Measurements from ENCODE around the gene PEA15. TPM values are rescaled to one million over a fixed set of nuclear protein-coding genes. Genes with fewer than 3 reads are reported as not detected.

The PEA15 gene
- total and polyA plus RNA-seq, 9 of the 15 experiments (the other 6 are each of a cell fraction or from before 2014, with no cell fraction given): 8.2 to 175 (median 35.4) TPM

GRCh38 chr1:160193091-160193819 lies 11.9 kb upstream of the PEA15 start (continued):
- TF ChIP-seq, protein P1, sequence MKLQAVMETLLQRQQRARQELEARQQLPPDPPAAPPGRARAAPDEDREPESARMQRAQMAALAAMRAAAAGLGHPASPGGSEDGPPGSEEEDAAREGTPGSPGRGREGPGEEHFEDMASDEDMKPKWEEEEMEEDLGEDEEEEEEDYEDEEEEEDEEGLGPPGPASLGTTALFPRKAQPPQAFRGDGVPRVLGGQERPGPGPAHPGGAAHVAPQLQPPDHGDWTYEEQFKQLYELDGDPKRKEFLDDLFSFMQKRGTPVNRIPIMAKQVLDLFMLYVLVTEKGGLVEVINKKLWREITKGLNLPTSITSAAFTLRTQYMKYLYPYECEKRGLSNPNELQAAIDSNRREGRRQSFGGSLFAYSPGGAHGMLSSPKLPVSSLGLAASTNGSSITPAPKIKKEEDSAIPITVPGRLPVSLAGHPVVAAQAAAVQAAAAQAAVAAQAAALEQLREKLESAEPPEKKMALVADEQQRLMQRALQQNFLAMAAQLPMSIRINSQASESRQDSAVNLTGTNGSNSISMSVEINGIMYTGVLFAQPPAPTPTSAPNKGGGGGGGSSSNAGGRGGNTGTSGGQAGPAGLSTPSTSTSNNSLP (IDR thresholded peaks at IDR 0.05; ENCODE audit: borderline replicate concordance, low read depth, low read length): peak; percentile 89; the same call in 1 of the 2 replicates
- TF ChIP-seq SMAD2 (IDR thresholded peaks at IDR 0.05; ENCODE audit: low read depth, low read length) (no peak), LEF1 (IDR thresholded peaks at IDR 0.05) (no peak), SMARCE1 (IDR thresholded peaks at IDR 0.05) (0 out of 2 replicates have a peak, but pooled peaks have one; percentile 13), CTCF (IDR thresholded peaks at IDR 0.05 in 2 of 3, conservative IDR thresholded peaks at IDR 0.05 in 1 of 3; ENCODE audit: insufficient read depth in 2 of 3, low read depth in 1 of 3, low read length in 3 of 3) (peak; percentile 93 to 96 (median 95)), KLF16 (IDR thresholded peaks at IDR 0.05) (0 out of 2 replicates have a peak, but pooled peaks have one; percentile 60), KDM4B (IDR thresholded peaks at IDR 0.05; ENCODE audit: borderline replicate concordance in 2 of 2, low read depth in 1 of 2) (no peak), SREBF2 (CRISPR knock-in tag; IDR thresholded peaks at IDR 0.05) (no peak), YBX1 (IDR thresholded peaks at IDR 0.05) (no peak), ZNF644 (tag; IDR thresholded peaks at IDR 0.05; ENCODE audit: low read depth) (no peak), TAF1 (IDR thresholded peaks at IDR 0.05; ENCODE audit: control insufficient read depth, extremely low read depth, insufficient read depth, low read length, severe bottlenecking) (no peak), MXI1 (IDR thresholded peaks at IDR 0.05; ENCODE audit: low read depth, low read length) (no peak), CC2D1A (IDR thresholded peaks at IDR 0.05) (peak; percentile 80), NUFIP1 (IDR thresholded peaks at IDR 0.05; ENCODE audit: partially characterized antibody) (no peak), MTA2 (IDR thresholded peaks at IDR 0.05; ENCODE audit: low read depth) (no peak), ARNT (IDR thresholded peaks at IDR 0.05) (0 out of 4 replicates have a peak, but pooled peaks of 1 of the 2 experiments have one; percentile 59), GATAD2B (IDR thresholded peaks at IDR 0.05; ENCODE audit: borderline replicate concordance) (no peak), SPI1 (IDR thresholded peaks at IDR 0.05; ENCODE audit: borderline replicate concordance, low read depth, low read length) (no peak), NFE2L1 (tag; IDR thresholded peaks at IDR 0.05; ENCODE audit: borderline replicate concordance, low read depth) (no peak), ZNF717 (CRISPR knock-in tag; IDR thresholded peaks at IDR 0.05) (no peak), ARID2 (IDR thresholded peaks at IDR 0.05) (peak; percentile 86), ZFX (CRISPR knock-in tag; IDR thresholded peaks at IDR 0.05) (no peak)
- TF ChIP-seq, protein P2, sequence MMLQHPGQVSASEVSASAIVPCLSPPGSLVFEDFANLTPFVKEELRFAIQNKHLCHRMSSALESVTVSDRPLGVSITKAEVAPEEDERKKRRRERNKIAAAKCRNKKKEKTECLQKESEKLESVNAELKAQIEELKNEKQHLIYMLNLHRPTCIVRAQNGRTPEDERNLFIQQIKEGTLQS (IDR thresholded peaks at IDR 0.05): peak; percentile 88
- TF ChIP-seq, protein P2 (CRISPR knock-in tag; conservative IDR thresholded peaks at IDR 0.05): peak; percentile 70; the same call in 1 of the 2 replicates
